Cardiac fibroblast (primary cell): ENCODE results near the gene SHPK.
A peak's percentile ranks its signal among the peaks of the same experiment; 100 is the strongest.

ENCODE experiments used
- DNase-seq, 2 donors: peaks; one replicate each; pipeline versions ENCODE4 v3.0.0 to v3.0.0-alpha.2; 2010; ENCODE audit warnings: low read depth in 2 of 2
- H3K4me3 ChIP-seq, 2 donors: replicated peaks in 1 of 2; 1 replicate in 1 of 2; 2 replicates in 1 of 2; pipeline ENCODE4 v1.5.1; 2011; ENCODE audit warnings: low read depth in 2 of 2, low read length in 2 of 2, mild to moderate bottlenecking in 2 of 2, moderate library complexity in 1 of 2
- CTCF ChIP-seq: IDR thresholded peaks from one replicate; pipeline ENCODE4 v1.5.1; 2011; ENCODE audit warnings: low read depth, mild to moderate bottlenecking, low read length, inconsistent platforms

SHPK gene

GRCh38 chr17:3636154-3636907 is at the start of gene SHPK, which contains the start of gene CTNS:
Gene SHPK, minus strand, starts transcription at chr17:3636250. Its CDS starts 31 bp downstream, at chr17:3636219.
Gene CTNS, plus strand, starts transcription at chr17:3636760. Its CDS starts 3,447 bp downstream, at chr17:3640207.
- H3K4me3 ChIP-seq: peak within 1 kb of the TSS; percentile 90 to 97
- TF ChIP-seq CTCF: no peak
- peak; percentile 96 to 98 for DNase-seq

GRCh38 chr17:3685174-3685573 is 49.1 kb upstream of the SHPK start:
- no peak for TF ChIP-seq CTCF
- no peak for DNase-seq

GRCh38 chr17:3683054-3683511 is 47.0 kb upstream of the SHPK start:
- peak; percentile 99 for TF ChIP-seq CTCF
- DNase-seq: peak in 1 of 2 donors; percentile 42
- H3K4me3 ChIP-seq: no peak overlapping the region

More at GRCh38 chr17:3685174-3685573, 49.1 kb upstream of the SHPK start:
- H3K4me3 ChIP-seq: no peak overlapping the region

DNA sequence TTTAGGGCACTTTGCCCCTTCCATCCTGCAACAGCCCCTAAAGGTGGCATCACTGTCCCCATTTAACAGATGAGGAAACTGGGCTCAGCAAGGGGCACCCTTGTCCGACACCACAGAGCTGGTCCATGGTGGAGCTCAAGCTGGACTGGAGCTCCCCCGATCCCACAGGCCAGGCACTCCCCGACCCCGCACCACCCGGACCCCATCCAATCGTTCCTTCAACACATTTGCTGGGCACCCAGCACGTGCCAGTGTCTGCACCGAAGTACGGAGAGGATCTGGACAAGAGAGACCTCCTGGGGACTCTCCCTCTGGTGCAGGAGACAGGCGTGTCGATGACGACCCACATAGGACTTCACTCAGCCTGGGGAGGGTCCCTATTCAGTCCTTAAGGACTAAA is 46.0 kb upstream of the SHPK start:
- no peak for DNase-seq
- TF ChIP-seq CTCF: no peak
- H3K4me3 ChIP-seq: no peak overlapping the region

GRCh38 chr17:3681565-3681964 is 45.5 kb upstream of the SHPK start:
- no peak overlapping the region for H3K4me3 ChIP-seq
- no peak for DNase-seq
- no peak for TF ChIP-seq CTCF

GRCh38 chr17:3681057-3681456 is 45.0 kb upstream of the SHPK start:
- no peak for TF ChIP-seq CTCF
- H3K4me3 ChIP-seq: no peak overlapping the region
- DNase-seq: no peak
